Stimulated activated CD4-positive, alpha-beta T cell treated with anti-CD3 and anti-CD28 coated beads, Interleukin-4, amount 100 ng/mL, for 1 hour (primary cell): ENCODE measurements around the gene RERG.

Source experiments
- DNase-seq: peaks from one replicate; pipeline ENCODE4 v3.0.0-alpha.2; 2020

The RERG gene

DNA sequence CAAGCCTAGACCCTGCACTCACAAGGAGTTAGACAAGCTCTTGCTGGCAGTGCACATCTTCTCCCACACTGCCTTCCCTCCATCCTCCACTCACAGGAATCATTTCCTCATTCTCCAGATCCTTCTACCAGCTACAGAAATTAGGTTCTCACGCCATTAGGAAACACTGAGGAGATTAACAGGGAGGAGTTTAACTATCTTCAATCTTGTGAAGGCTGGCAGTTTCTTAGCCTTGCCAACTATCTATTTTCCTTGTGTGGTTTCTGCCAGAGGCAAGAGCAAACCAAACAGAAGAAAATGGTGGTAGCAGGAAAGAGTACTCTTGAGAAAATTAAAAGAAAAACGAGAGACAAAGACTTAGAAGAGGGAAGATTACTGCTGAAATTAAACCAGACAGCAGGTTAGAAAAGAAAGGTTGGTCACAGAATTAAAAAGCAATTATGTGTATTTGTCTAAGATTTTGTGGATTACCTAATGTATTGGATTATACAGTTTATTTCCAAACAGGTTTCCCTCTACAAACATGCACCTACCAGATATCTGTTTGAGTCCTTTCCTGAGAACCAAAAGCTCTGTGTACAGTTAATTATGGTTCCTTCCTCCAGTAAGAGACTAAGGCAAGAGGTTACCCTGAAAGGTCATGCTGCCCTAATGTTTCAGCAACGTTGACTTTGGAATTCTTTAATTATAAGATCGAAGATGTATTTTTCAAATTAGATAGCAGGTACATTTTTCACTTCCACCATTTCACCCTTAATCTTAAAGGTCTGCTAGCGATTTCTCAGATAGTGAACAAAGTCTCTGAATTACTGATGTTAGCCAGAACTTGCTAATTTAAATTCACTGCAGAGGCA is 5.0 kb downstream of the RERG start:
- no peak for DNase-seq

DNA sequence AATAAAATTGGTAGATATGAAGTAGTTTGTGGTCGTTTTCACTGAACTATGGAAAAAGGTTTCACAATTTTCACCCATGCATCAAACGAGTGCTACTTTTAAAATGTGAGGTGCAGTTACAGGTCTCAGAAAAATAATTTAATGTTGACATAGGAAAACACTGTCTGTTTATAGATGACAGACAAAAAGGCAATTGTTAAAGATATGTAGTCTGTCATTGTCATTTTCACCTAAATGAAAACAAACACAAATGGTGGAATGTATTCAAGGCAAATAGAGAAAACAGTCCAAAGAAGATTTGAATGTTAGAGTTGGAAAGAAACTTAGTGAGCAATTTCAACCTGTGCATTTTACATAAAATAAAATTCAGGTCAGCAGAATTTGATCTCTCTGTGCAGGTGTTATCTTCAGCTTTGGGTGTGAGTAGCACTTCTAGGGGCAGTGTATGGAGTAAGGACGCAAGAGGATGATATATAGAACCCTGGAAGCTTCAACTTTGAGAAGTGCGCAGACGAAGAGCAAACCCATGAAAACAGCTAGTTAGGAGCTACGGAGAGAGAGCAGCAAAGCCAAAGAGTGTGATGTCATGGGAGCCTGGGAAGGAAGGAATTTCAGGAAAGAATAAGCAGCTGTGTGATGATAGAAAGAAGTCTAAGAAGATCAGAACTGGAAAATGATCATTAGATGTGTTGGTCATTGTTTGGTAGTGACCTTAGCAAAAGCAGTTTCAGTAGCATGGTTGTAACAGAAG is 6.2 kb downstream of the RERG start:
- no peak for DNase-seq

DNA sequence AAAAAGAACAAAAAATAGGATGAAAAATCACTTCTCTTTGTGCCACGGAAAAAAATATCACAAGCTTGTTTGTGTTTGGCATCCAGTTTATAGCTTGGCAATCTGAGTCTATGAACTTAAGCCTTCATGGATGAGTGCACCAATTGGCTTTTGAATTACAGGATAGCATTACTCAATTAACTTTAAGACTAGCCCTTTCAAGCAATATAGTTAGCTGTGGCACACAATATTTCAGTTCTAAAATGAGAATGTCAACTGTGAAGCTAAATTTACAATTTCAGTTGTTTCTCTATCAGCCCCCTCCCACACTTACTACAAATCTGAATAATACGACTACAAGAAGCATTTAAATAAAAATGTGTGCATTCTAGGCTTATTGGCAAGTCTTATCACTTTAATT is 8.3 kb downstream of the RERG start:
- no peak for DNase-seq

DNA sequence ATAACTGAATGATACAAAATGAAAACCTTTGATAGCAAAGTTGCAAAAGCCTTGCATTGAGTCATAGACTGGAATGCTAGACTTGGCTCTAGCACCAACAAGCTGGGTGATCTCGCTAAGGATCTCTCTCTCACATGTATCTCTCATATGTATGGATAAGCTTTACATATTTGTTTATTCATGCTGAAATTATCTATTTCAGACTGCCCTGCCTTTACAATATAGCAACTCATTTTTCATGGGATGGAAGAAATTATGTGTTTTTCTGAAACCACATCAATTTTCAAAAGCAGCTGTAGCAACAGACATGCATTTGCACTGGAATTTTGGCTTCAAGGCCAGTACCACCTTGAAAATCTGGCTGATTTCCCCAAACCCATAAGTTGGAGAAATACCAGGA is 11.4 kb downstream of the RERG start:
- DNase-seq: no peak

DNA sequence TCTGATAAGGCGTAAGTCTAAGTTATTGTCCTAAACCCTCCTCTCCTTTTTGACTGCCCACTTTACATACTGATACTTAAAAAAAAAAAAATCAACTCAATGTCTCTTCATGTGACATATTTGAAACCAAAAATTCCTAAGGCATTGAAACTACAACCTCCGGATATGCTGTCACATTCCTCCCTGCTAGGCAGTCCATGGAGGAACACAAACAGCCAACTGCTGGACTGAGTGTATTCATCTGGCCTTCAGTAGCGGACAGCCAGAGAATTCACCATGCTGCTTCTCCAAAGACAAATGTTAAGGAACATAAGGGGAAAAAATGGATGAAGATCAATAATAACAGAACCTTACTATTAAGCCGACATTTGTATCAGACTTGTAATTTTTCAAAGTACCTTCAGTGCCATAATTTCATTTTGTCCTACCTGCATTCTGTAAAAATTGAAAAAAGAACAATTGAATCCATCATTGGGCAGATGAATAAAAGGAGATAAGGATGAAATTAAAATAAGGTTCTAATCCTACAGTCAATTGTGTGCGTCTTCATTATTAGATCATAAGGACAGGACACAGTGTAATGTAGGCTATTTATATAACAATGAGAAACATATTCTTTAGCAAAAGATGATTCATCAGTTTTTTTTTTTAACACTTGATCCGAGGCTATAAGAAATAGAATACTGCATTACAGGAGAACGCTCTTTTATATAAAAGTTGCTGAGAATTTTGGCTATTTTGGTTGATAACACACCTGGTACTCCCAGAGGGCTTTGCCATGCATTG is 12.2 kb downstream of the RERG start:
- DNase-seq: no peak

DNA sequence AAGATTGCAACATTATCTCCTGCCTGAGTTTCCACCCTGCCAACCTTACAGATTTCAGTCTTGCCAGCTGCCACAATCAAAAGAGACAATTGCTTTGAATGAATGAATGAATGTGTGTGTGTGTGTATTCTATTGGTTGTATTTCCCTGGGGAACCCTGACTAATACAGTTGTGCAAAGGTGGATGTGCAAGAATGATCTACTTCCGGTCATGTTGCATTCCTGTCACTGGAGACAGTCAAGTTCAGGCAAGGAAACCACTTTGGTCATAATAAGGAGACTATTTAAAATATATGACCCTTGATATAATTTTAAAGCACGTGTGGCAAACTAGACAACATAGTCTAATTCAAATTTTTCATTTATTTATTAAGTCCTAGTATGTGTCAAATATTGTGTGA is 13.1 kb downstream of the RERG start:
- no peak for DNase-seq

DNA sequence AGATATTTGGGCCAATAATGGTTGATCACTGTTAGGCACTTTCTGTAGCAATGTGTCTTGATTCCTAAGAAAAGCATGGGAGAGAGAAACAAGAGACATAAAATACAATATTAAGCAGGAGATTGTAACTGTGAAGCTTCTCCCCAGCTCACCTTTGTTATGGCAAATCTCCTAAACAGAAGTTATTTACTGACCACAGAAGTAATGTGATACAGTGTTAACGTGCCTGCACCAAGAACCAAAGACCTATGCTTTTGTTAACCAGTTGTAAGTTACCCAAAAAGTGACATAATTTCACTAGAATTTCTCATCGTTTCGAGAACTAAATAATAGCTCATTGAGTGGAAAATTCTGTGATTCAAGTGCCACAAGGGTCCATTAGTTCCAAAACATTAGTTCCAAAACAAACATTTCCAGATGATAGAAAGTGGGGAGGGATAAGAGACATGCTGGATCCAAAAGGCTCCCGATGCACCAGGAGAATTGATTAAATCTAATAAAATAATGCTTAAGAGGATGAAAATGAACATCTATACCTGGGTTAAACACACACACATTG is 14.3 kb downstream of the RERG start:
- no peak for DNase-seq

DNA sequence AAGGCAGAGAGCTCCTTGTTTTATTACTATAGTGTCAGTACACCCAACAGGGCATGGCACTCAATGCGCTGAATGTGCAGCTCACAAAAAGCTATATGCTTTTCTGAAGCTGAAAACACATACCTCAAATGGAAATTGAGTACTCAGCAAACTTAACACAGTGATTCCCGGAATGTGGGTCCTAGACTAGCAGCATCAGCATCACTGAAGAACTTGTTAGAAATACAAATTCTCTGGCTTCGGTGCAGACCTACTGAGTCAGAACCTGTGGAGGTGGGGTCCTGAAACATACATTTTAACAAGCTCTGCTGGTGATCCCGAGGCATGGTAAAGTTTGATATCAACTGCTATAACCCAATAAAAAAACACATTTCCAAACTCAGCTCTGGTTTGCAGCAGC is 14.9 kb downstream of the RERG start:
- DNase-seq: no peak

DNA sequence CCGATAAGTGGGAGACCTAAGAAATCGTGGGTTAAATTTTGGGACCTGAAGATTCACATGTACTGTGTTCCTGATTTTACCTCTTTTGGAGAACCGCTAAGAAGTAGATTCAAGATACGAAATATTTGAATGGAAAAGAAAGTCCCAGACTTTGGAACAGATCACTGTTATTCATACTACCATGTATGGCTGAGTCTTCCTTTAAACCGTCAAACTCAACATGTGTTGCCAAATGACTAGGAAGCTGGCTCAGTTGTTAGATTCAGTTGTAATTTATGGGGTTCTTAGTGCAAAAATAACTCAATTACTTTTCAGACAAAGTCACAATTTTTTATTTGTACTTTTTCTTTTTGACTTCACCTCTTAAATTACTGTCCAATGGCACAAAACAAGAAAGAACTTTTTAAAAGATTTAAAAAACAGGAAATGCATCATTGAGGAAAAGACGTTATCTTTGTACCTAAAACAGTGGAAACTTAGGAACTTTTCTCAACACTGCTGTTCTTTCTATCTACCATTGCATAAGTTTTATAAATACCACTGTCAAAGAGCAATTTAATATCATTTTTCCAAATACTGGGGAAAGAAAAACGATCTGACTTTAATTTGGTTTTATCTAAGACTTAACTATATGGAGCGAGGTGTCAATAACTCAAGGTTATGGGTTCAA is 15.7 kb downstream of the RERG start:
- DNase-seq: no peak

DNA sequence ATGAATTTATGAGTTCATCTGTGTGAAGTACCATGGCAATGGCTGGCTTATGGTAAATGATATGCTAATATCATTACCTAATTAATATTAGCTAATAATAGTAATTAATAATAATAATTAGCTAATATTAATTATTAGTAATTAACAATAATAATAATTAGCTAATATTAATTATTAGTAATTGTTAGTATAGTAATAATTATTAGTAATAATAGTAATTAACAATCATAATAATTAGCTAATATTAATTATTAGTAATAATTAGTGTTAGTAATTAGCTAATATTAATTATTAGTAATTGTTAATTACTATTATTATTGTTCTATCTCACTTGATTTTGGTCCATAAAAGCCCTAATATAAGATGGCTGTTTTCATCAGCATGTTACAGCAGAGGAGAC is 19.8 kb downstream of the RERG start:
- no peak for DNase-seq

DNA sequence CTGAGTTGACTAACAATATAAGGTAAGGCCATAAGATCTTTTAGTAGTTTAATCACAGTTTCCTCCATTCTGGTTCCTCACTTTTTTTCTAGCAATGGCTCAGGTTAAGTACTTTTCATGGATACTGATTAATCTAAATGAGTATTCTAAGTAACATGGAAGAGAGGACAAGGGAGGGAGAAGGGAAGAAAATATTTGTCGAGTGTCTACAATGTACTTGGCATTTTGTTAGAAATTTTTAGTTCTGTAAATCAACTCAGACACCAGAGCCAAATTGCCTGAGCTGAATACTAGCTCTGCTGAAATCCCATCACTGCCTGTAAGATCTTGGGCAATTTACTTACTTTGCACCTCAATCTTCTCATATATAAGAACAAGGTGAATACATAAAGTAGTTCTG is 20.2 kb downstream of the RERG start:
- DNase-seq: no peak

DNA sequence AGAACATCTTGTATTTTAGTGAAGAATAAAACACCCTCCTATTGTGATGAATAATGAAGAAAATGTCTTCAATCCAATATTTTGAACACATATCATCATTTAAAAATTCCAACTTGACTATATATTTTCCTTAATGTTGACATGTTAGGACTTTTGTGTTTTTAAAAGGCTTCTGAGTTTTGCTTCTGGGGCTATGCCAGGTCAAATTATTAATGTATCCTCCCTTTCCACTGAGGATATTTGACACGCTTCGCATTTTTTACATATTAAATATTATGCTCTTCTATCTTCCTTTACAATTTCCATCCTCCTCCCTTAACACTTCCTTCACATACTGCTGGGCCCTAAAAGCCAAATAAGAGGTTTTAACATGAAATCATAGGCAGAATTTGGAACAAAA is 20.6 kb downstream of the RERG start:
- DNase-seq: no peak

DNA sequence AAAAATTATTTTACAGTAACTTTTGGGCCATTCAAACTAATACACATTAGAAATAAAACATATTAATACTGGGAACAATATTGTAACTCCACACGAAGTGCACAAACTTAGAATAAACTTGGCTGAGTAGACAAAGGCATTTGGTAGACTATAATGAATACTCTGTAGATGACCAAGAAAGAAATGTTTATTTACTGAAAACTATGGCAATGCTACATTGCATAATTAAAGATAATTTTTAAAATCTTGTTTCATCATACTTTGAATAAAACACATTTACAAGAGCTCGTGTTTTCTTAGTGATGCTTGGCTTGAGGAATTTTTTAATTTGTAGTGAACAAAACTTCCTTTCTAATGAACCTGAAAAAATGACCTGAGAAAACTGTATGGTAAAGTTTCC is 21.3 kb downstream of the RERG start:
- no peak for DNase-seq

DNA sequence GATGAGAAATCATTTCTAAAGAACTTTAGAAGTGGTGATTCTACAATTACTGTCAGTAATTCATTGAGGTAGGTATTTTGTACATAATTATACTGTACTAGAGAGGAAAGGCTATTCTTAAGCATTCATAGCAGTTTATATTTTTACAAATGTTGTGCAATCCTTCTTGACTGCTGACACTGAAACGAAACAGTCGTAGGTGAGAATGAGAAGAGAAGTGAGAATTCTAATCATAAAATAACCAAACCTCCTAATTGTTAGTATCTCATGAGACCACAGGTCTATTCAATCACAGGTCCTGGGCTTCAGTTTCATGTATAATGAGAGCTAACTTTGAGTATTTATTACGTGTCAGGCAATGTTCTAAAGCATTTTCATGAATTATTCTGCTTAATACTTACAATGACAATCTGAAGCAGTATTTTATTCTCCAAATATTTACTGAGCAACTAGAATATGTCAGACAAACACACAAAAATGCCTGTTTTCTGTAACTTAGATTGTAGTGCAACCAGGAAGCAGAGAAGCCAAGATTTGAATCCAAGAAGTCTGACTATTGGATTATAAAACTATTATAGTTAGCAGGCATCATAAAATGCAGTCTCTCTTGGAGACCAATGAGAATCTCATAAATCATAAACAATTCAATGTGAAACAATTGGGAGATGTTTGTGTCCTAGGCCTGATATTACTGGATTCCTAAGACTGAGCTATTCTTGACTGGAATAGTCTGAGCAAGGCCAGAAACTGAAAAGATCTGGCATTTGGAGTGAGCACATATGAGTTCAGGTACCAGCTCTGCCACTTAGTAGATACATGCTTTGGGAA is 24.3 kb downstream of the RERG start:
- DNase-seq: no peak

DNA sequence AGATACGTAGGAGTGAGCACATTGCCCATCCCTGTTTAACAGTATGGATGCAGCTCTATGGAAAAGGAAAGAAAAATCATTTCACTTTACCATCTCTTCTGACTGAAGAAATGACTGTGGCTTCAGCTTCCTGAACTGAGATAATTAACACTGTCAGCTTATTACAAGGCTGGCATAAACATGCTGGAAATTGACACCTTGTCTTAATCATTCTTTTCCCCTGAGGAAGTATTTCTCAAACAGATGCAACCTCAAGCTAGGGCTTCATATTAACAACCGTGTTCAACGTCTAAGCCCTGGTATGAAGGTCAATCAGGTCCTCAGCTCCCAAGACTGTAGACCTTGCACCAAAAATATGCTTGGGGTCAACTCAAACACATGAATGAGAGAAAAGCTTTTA is 25.0 kb downstream of the RERG start:
- no peak for DNase-seq

DNA sequence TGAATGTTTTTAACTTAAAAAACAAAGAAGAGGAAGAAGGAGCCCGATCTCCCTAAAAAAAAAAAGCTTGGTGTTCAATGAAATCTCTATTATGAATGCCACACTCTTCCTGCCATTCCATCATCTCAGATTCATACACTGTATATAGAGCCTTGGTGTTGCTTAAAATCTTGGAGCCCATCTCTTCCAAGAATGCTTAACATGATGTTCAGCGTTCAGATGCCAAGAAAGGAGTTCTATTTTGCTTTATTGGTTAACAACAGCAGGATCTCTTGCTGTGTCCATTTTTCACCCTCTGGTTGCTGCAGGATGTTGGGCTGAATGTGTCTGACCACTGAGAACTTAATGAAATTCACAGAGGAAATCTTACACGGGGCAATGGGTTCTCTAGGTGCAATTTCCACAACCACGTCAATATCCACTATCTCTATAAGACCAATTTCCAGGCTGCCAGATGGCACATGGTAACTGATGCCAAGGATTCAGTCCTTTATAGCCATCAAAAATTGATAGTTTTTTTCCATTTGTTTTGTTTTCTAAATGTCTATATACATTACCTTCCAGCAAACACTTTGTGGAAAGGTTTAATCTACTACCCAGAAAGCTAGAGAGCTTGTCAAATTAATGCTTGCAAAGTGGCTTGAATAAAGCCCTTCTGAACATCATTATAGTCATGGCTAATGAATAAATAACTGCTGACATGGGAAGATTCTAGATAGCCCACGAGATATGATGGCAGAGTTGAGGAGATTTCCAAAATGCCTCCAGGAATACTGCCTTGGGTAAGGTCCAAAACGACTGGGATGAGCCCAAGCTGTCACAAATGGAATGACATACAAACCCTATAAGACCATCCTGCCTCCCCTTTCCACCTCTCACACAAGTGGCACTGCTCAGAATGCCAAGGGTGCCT is 26.5 kb downstream of the RERG start:
- DNase-seq: no peak

DNA sequence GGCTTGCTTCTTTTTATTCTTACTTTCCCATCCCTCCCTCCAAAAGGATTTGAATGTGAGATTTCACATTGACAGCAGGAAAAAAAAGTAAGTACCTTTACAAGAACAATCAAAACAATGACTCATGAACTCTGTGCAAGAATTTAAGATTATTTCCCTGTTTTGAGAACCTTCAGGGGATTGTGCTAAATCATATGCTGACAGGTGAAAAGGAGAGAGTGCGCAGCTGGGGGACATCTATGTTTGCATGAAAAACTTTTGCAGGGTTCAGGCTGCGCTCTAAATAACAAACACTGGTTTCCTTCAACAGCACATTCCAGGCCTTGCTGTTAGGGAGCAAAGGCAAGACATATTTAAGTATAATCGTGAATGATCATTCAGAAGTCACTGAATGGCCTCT is 27.3 kb downstream of the RERG start:
- DNase-seq: no peak

DNA sequence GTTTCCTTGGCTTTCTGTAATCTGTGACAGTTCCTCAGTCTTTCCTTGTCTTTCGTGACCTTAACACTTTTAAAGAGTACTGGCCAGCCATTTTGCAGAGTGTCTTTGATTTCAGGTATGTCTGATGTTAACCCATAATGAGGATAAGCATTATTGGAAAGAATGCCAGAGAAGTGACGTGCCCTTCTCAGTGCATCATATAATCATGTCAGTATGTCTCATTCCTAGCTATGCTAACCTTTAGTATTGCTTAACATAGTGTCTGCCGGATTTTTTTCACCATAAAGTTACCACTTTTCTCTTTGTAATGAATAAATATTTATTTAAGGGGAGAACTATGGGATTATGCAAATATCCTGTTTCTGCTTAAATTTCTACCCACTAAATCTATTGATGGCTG is 28.5 kb downstream of the RERG start:
- no peak for DNase-seq

DNA sequence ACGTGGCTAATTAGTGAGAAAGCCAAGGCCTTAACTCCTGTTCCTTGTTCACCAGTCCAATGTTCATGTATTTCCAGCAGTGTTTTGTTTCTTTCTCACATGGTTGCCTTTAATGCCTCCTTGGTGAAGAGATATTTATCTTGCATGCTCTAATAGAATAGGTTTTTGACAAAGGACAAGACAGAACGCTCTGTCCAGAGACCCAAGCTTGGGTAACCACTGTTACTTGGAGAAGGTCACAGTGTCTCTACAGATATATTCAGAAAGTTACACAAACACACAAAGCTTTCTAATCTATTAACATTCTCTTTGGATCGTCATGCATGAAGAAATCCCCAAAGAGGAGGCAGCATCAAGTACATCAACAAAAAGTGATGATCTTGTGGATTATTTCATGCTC is 33.1 kb downstream of the RERG start:
- no peak for DNase-seq

DNA sequence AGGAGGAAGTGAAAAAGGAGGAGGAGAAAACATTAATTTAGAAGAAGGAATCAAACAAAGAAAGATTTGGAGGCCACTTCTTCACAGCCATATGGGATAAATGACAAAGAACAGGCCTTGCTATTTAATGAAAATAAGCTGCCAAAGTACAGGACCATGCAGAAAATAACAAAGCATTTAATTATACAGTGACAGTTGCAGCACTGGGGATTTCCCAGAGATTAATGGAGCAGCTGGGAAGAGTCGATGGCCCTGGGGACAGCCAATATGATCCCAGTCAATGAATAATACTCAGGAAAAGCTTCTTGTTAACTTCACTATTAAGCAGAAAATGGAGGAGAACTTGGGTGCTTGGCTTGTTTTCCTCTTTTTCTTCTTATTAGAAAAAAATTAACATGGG is 34.6 kb downstream of the RERG start:
- no peak for DNase-seq

DNA sequence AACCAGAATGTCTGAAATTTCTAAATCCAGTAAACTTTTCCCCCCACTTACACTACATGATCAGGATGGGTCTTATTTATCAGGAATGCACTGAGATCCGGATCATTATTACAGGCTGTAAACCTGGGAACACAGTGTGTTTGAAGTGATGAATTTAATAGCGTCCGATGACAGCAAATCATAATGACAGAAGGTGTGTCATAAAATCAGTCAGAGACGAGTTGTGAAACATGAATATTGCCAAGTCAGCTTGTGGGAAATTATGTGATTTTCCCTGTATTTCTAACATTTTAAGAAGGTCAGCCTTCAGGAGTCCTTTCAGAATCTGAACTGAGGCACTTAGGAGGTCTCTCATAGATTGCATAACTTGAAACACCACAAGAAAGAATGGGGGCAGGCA is 36.7 kb downstream of the RERG start:
- DNase-seq: no peak
